MM.1S (cell line): ENCODE measurements around the gene MACROD2.

Source experiments
- DNase-seq: peaks from one replicate; pipeline ENCODE4 v3.0.0-alpha.2; 2015
- H2AFZ ChIP-seq: fragments of 300-600 bp; sonication (generic); 2 replicates; pipeline ENCODE4 v1.6.0; 2016; ENCODE audit warnings: antibody characterized with exemption, low read length
- H3F3A ChIP-seq: fragments of 300-600 bp; sonication (generic); 2 replicates; pipeline ENCODE4 v1.6.1; 2016; ENCODE audit warnings: mild to moderate bottlenecking, antibody characterized with exemption, low read length, moderate library complexity, mixed read lengths; ENCODE audit not compliant: insufficient read depth
- H3K27ac ChIP-seq: fragments of 300-600 bp; sonication (generic); 2 replicates; pipeline ENCODE4 v1.5.1; 2016; ENCODE audit warnings: mild to moderate bottlenecking, low read length
- H3K27me3 ChIP-seq: fragments of 300-600 bp; sonication (generic); replicated peaks from 2 replicates; pipeline ENCODE4 v1.6.0; 2016; ENCODE audit warnings: low read length; ENCODE audit not compliant: insufficient read depth
- H3K36me3 ChIP-seq: fragments of 300-600 bp; sonication (generic); replicated peaks from 2 replicates; pipeline ENCODE4 v1.6.1; 2016; ENCODE audit warnings: mild to moderate bottlenecking, low read length, mixed read lengths; ENCODE audit not compliant: insufficient read depth
- H3K4me1 ChIP-seq: fragments of 300-600 bp; sonication (generic); 2 replicates; pipeline ENCODE4 v1.6.1; 2016; ENCODE audit warnings: low read length, mixed read lengths
- H3K4me2 ChIP-seq: fragments of 300-600 bp; sonication (generic); 2 replicates; pipeline ENCODE4 v1.6.0; 2016; ENCODE audit warnings: low read depth, low read length
- H3K4me3 ChIP-seq: fragments of 300-600 bp; sonication (generic); 2 replicates; pipeline ENCODE4 v1.5.1; 2016; ENCODE audit warnings: low read length, mixed read lengths
- H3K79me2 ChIP-seq: fragments of 300-600 bp; sonication (generic); 2 replicates; pipeline ENCODE4 v1.6.1; 2016; ENCODE audit warnings: mixed run types, low read length, mixed read lengths
- H3K9ac ChIP-seq: fragments of 300-600 bp; sonication (generic); 2 replicates; pipeline ENCODE4 v1.6.1; 2016; ENCODE audit warnings: low read length, mixed read lengths
- H3K9me2 ChIP-seq: fragments of 300-600 bp; sonication (generic); replicated peaks from 2 replicates; pipeline ENCODE4 v1.6.1; 2016; ENCODE audit warnings: mild to moderate bottlenecking, low read length, mixed read lengths; ENCODE audit not compliant: insufficient read depth
- H3K9me3 ChIP-seq: fragments of 300-600 bp; sonication (generic); replicated peaks from 2 replicates; pipeline ENCODE4 v1.6.1; 2016; ENCODE audit warnings: mild to moderate bottlenecking, low read length, mixed read lengths; ENCODE audit not compliant: insufficient read depth
- H4K20me1 ChIP-seq: fragments of 300-600 bp; sonication (generic); 2 replicates; pipeline ENCODE4 v1.6.1; 2016; ENCODE audit warnings: mild to moderate bottlenecking, low read length, moderate library complexity, mixed read lengths; ENCODE audit not compliant: insufficient read depth
- EZH2 ChIP-seq: fragments of 300-600 bp; sonication (generic); optimal IDR thresholded peaks from 2 replicates; pipeline ENCODE3; 2017; ENCODE audit warnings: low read depth, mild to moderate bottlenecking, antibody characterized with exemption, low read length, mixed read lengths
- EZH2phosphoT487 ChIP-seq: fragments of 300-600 bp; sonication (generic); IDR thresholded peaks from 2 replicates; pipeline ENCODE4 v1.6.1; 2018; ENCODE audit warnings: antibody characterized with exemption, low read length
- TF ChIP-seq, protein P1 (sequence below): fragments of 300-600 bp; sonication (generic); IDR thresholded peaks from 2 replicates; pipeline ENCODE4 v1.5.1; 2016; ENCODE audit warnings: antibody characterized with exemption, low read length, mixed read lengths

Gene MACROD2

DNA sequence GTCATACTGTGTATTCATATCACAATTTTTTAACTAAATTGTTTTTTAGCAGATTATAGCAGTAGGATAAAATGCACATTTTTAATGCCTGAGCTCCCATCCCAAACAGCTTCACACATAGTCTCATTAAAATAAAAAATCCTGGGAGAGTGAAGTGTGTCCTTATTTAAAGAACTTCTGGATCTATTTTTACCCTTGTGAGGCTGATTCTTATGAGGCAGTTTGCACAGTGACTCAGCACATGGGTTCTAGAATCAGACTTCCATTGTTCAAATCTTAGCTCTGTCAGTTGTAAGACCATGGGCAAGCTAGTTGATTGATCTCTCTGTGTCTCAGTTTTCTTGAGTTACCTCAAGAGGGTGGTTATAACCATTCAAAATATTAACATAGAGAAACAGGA, 72.3 kb downstream of the MACROD2 start:
- no peak overlapping the region for H3K27ac ChIP-seq
- H3K9me2 ChIP-seq = no peaks in the 10 kb centered on the region
- DNase-seq = no peak

DNA sequence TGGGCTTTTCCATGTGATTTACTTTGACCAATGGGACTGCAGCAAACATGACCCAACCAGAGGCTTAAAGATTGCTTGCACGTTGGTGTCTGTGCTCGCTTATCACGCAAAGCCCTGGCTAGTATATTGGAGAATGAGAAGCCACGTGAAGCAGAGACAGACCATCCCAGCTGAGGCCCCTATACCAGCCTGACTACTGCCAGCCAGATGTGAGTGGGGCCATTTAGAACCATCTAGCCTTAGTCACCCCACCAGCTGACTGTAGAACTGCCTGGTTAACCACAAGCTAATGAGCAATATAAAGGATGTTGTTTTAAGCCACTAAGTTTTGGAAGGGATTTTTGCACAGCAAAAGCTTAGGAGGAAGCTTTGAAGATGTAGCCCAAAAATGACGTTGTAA, 74.5 kb downstream of the MACROD2 start:
- H3K79me2 ChIP-seq = no peaks in the 10 kb centered on the region
- no peaks in the 10 kb centered on the region for H3K27me3 ChIP-seq
- no peak overlapping the region for H3K4me3 ChIP-seq
- no peaks in the 10 kb centered on the region for H4K20me1 ChIP-seq
- no peak overlapping the region for H3K9ac ChIP-seq
- no peak overlapping the region for H2AFZ ChIP-seq
- H3K4me2 ChIP-seq = no peak overlapping the region
- DNase-seq = no peak
- H3K9me3 ChIP-seq = no peaks in the 10 kb centered on the region
- H3F3A ChIP-seq = no peaks in the 10 kb centered on the region
- H3K27ac ChIP-seq = no peak overlapping the region
- TF ChIP-seq, protein P1, sequence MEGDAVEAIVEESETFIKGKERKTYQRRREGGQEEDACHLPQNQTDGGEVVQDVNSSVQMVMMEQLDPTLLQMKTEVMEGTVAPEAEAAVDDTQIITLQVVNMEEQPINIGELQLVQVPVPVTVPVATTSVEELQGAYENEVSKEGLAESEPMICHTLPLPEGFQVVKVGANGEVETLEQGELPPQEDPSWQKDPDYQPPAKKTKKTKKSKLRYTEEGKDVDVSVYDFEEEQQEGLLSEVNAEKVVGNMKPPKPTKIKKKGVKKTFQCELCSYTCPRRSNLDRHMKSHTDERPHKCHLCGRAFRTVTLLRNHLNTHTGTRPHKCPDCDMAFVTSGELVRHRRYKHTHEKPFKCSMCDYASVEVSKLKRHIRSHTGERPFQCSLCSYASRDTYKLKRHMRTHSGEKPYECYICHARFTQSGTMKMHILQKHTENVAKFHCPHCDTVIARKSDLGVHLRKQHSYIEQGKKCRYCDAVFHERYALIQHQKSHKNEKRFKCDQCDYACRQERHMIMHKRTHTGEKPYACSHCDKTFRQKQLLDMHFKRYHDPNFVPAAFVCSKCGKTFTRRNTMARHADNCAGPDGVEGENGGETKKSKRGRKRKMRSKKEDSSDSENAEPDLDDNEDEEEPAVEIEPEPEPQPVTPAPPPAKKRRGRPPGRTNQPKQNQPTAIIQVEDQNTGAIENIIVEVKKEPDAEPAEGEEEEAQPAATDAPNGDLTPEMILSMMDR = no peak
- no peak for TF ChIP-seq EZH2
- no peak for TF ChIP-seq EZH2phosphoT487
- H3K4me1 ChIP-seq = 0 out of 2 replicates have a peak, but pooled peaks cover 7% of the 10 kb centered on the region
- no peaks in the 10 kb centered on the region for H3K36me3 ChIP-seq
- H3K9me2 ChIP-seq = no peaks in the 10 kb centered on the region

More for the DNA sequence above, 72.3 kb downstream of the MACROD2 start:
- H3K27me3 ChIP-seq = no peaks in the 10 kb centered on the region
- no peaks in the 10 kb centered on the region for H3K9me3 ChIP-seq
- H3K4me3 ChIP-seq = no peak overlapping the region
- no peaks in the 10 kb centered on the region for H3F3A ChIP-seq
- no peak for TF ChIP-seq EZH2phosphoT487
- TF ChIP-seq, protein P1 = no peak
- no peak for TF ChIP-seq EZH2
- no peaks in the 10 kb centered on the region for H3K36me3 ChIP-seq
- H4K20me1 ChIP-seq = no peaks in the 10 kb centered on the region
- no peak overlapping the region for H2AFZ ChIP-seq
- no peak overlapping the region for H3K9ac ChIP-seq
- no peak overlapping the region for H3K4me2 ChIP-seq
- peaks cover 7% of the 10 kb centered on the region for H3K4me1 ChIP-seq
- no peaks in the 10 kb centered on the region for H3K79me2 ChIP-seq

DNA sequence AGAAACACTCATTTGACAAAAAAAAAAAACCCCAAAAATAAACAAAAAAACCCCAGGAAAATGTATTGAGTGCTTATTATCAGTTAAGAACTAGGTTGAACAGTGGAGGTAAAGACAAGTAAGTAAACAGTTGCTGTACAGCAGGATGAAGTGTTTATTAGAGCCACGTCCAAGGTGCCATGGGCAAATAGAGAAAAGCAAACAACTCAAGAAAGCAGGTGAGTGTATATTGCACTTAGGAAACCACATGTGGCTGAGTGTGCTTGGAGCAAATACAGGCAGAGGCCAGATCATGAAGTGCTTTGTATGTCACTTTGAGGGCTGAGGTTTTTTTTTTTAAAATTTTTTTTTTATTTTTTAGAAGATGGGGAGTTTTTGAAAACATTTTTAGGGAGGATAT, 98.3 kb downstream of the MACROD2 start:
- Histone ChIP-seq H3K9ac (no peak overlapping the region), H3K4me3 (no peak overlapping the region), H3K36me3 (no peaks in the 10 kb centered on the region), H3K4me2 (no peak overlapping the region), H3K27me3 (no peaks in the 10 kb centered on the region), H3K4me1 (no peaks in the 10 kb centered on the region), H3K9me2 (no peaks in the 10 kb centered on the region), H3K79me2 (no peaks in the 10 kb centered on the region), H3K9me3 (no peaks in the 10 kb centered on the region), H4K20me1 (no peaks in the 10 kb centered on the region), H3F3A (no peaks in the 10 kb centered on the region), H2AFZ (no peak overlapping the region), H3K27ac (no peak overlapping the region)
- DNase-seq = no peak
- TF ChIP-seq EZH2 (no peak), EZH2phosphoT487 (no peak)
- TF ChIP-seq, protein P1 = no peak
